K562 (cell line): Measurements from ENCODE around the gene UBA3. TPM values are rescaled to one million over a fixed set of nuclear protein-coding genes. Genes with fewer than 3 reads are reported as not detected.

Source experiments
- BRCA1 ChIP-seq, 2 experiments: fragments of 450-650 bp in 1 of 2; sonication (generic) in 1 of 2; formaldehyde crosslinking in 1 of 2; IDR thresholded peaks; 2 replicates each; pipeline versions ENCODE4 v1.5.0 to v1.6.1; 2017 to 2020; ENCODE audit warnings: mild to moderate bottlenecking in 1 of 2, missing genetic modification reagents in 1 of 2
- GTF3C2 ChIP-seq: IDR thresholded peaks from 3 replicates; pipeline ENCODE4 v1.6.1; 2011; ENCODE audit warnings: borderline replicate concordance, mild to moderate bottlenecking, moderate library complexity; ENCODE audit not compliant: insufficient read length; ENCODE audit errors: extremely low read depth
- UBTF ChIP-seq, 2 experiments: IDR thresholded peaks; 2 replicates each; pipeline ENCODE4 v1.6.1; 2012; ENCODE audit warnings: improper control_type of control experiment in 2 of 2, low read depth in 2 of 2, low read length in 2 of 2, borderline replicate concordance in 1 of 2
- ZBTB34 ChIP-seq: fragments of 250-450 bp; sonication (Bioruptor Pico); IDR thresholded peaks from 2 replicates; pipeline ENCODE4 v1.8.0; 2021; ENCODE audit warnings: mild to moderate bottlenecking, moderate library complexity
- polyA plus RNA-seq, 8 experiments: library from polyadenylated mRNA; depleted of rRNA in 4 of 8; stranded (reverse) in 5 of 8; unstranded in 3 of 8; fragments of >200 nt; fragmentation: Nextera tagmentation in 2 of 8; fragmentation: Illumina TruSeq in 1 of 8; extraction: Ambion mirVana in 2 of 8; extraction: Trizol in 1 of 8; gene quantifications; 2 replicates each; pipeline versions ENCODE4 v1.2.1 to v1.2.3, GENCODE V29; 2011 to 2014; ENCODE audit warnings: inconsistent platforms in 1 of 8, missing spikeins in 1 of 8
- total RNA-seq, 7 experiments: library from RNA; depleted of rRNA in 6 of 7; stranded (reverse); fragments of >200 nt in 6 of 7; fragmentation: Illumina TruSeq in 2 of 7; extraction: Trizol in 2 of 7; gene quantifications; 2 replicates each; pipeline versions ENCODE4 v1.2.1 to v1.2.3, GENCODE V29; 2011 to 2021; ENCODE audit warnings: low replicate concordance in 1 of 7
- TF ChIP-seq, protein P1 (sequence below), 2 experiments: fragments of 450-650 bp; conservative IDR thresholded peaks; 2 replicates each; pipeline ENCODE4 v1.6.1; 2017; ENCODE audit warnings: mild to moderate bottlenecking in 2 of 2, moderate library complexity in 2 of 2
- TF ChIP-seq, protein P2 (sequence below): fragments of 450-650 bp; IDR thresholded peaks from 2 replicates; pipeline ENCODE4 v1.6.1; 2018; ENCODE audit not compliant: partially characterized antibody

Gene UBA3
- total and polyA plus RNA-seq, 9 of the 15 experiments (the other 6 are each of a cell fraction or from before 2014, with no cell fraction given): 23.2 to 80.0 (median 38.6) TPM

- no peak for TF ChIP-seq GTF3C2
- no peak for TF ChIP-seq ZBTB34 (CRISPR knock-in tag)
- TF ChIP-seq, protein P1, sequence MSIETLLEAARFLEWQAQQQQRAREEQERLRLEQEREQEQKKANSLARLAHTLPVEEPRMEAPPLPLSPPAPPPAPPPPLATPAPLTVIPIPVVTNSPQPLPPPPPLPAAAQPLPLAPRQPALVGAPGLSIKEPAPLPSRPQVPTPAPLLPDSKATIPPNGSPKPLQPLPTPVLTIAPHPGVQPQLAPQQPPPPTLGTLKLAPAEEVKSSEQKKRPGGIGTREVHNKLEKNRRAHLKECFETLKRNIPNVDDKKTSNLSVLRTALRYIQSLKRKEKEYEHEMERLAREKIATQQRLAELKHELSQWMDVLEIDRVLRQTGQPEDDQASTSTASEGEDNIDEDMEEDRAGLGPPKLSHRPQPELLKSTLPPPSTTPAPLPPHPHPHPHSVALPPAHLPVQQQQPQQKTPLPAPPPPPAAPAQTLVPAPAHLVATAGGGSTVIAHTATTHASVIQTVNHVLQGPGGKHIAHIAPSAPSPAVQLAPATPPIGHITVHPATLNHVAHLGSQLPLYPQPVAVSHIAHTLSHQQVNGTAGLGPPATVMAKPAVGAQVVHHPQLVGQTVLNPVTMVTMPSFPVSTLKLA (conservative IDR thresholded peaks at IDR 0.05): peak in 1 of 2 experiments; percentile 51; a peak in 1 of 4 replicates
- TF ChIP-seq, protein P2, sequence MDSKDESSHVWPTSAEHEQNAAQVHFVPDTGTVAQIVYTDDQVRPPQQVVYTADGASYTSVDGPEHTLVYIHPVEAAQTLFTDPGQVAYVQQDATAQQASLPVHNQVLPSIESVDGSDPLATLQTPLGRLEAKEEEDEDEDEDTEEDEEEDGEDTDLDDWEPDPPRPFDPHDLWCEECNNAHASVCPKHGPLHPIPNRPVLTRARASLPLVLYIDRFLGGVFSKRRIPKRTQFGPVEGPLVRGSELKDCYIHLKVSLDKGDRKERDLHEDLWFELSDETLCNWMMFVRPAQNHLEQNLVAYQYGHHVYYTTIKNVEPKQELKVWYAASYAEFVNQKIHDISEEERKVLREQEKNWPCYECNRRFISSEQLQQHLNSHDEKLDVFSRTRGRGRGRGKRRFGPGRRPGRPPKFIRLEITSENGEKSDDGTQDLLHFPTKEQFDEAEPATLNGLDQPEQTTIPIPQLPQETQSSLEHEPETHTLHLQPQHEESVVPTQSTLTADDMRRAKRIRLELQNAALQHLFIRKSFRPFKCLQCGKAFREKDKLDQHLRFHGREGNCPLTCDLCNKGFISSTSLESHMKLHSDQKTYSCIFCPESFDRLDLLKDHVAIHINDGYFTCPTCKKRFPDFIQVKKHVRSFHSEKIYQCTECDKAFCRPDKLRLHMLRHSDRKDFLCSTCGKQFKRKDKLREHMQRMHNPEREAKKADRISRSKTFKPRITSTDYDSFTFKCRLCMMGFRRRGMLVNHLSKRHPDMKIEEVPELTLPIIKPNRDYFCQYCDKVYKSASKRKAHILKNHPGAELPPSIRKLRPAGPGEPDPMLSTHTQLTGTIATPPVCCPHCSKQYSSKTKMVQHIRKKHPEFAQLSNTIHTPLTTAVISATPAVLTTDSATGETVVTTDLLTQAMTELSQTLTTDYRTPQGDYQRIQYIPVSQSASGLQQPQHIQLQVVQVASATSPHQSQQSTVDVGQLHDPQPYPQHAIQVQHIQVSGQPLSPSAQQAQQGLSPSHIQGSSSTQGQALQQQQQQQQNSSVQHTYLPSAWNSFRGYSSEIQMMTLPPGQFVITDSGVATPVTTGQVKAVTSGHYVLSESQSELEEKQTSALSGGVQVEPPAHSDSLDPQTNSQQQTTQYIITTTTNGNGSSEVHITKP: no peak
- TF ChIP-seq UBTF (IDR thresholded peaks at IDR 0.05; ENCODE audit: borderline replicate concordance in 1 of 2, low read depth in 2 of 2, low read length in 2 of 2): 0 out of 4 replicates have a peak, but pooled peaks of 1 of the 2 experiments have one; percentile 36
- no peak for TF ChIP-seq BRCA1 (IDR thresholded peaks at IDR 0.05)
- TF ChIP-seq BRCA1 (CRISPR knock-in tag; IDR thresholded peaks at IDR 0.05): no peak
Measured at GRCh38 chr3:69084326-69085167, 4.4 kb upstream of the UBA3 start, which contains the start of gene ARL6IP5 (continued).
